ENCODE measurements around the gene ADARB1. TPM values are rescaled to one million over a fixed set of nuclear protein-coding genes. Genes with fewer than 3 reads are reported as not detected.

Gene ADARB1
- total and polyA plus RNA-seq, 2 of the 8 experiments (the other 6 are each of a cell fraction or from before 2014, with no cell fraction given) = 4.7 to 14.9 TPM

DNA sequence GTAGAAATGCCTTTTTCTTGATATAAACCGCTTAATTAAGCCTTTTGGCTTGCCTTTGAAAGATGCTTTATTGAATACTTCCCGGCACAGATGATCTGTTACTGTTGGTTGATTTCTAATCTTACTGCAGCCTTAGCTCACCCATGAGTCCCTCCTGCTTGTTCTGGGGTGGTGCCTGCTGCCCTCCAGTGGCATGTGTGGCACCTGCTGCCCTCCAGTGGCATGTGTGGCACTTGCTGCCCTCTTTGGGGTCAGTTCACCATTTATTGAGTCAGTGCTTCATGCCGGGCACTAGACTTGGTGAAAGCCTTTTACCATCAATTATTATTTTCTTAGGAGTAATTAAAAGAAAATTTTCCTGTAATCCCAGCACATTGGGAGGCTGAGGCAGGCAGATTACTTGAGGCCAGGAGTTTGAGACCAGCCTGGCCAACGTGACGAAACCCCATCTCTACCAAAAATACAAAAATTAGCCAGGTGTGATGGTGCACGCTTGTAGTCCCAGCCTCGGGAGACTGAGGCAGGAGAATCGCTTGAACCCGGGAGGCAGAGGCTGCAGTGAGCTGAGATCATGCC, 54.3 kb downstream of the ADARB1 start:
- no peaks in the 10 kb centered on the region for H3K79me2 ChIP-seq (ENCODE audit: control insufficient read depth in 1 of 2, insufficient read depth in 2 of 2, low read length in 2 of 2)
- H2AFZ ChIP-seq (ENCODE audit: low read length) = no peak overlapping the region
- H2AK5ac ChIP-seq (ENCODE audit: low read depth, low read length) = no peak overlapping the region
- H4K20me1 ChIP-seq (replicated peaks in 1 of 2; ENCODE audit: control insufficient read depth in 1 of 2, insufficient read depth in 2 of 2, low read length in 2 of 2) = peaks cover 2 to 4% of the 10 kb centered on the region in 2 experiments
- H3K4me1 ChIP-seq (replicated peaks in 1 of 4; ENCODE audit: control insufficient read depth in 3 of 4, insufficient read depth in 4 of 4, low read length in 3 of 4) = no peaks in the 10 kb centered on the region
- H2BK120ac ChIP-seq (replicated peaks; ENCODE audit: low read depth, low read length) = no peak overlapping the region
- no peaks in the 10 kb centered on the region for H3K9me3 ChIP-seq (ENCODE audit: insufficient read depth in 2 of 2, low read depth in 1 of 2, low read length in 1 of 2)
- no peak overlapping the region for H2BK5ac ChIP-seq (ENCODE audit: low read depth, low read length)
- no peak overlapping the region for H4K8ac ChIP-seq (ENCODE audit: extremely low read depth, insufficient read depth, low read length)
- DNase-seq (ENCODE audit: low read depth in 1 of 2, low spot score in 2 of 2) = peak; percentile 29 to 64
- CTCF ChIA-PET (ENCODE audit: partially characterized antibody) = interaction anchor here (0.6 to 8.9 kb wide), 41 partner anchors 10 to 330 kb away, joined by 3 to 144 read pairs (median 5); no protein-coding TSS in a partner anchor
- no peak overlapping the region for H3K27ac ChIP-seq (ENCODE audit: low read depth, low read length)
- H3K18ac ChIP-seq (ENCODE audit: extremely low read depth, low read length) = no peak overlapping the region
- H3K79me1 ChIP-seq (ENCODE audit: low read depth, low read length) = no peaks in the 10 kb centered on the region
- no peak overlapping the region for H4K5ac ChIP-seq (ENCODE audit: insufficient read length, low read depth, low read length)
- no peaks in the 10 kb centered on the region for H3K27me3 ChIP-seq (replicated peaks in 1 of 4; ENCODE audit: control insufficient read depth in 3 of 4, extremely low read depth in 1 of 4, insufficient read depth in 3 of 4, low read length in 3 of 4)
- POLR2A ChIA-PET (ENCODE audit: partially characterized antibody) = interaction anchor here (0.8 to 0.9 kb wide), 2 partner anchors 8 to 18 kb away, joined by 3 to 4 read pairs; no protein-coding TSS in a partner anchor
- no peak overlapping the region for H3K4ac ChIP-seq (replicated peaks; ENCODE audit: insufficient read length, low read depth, low read length)
- peak; percentile 7 for FAIRE-seq
- 77% methylated on average over 9 of the region's 9 CpGs; no CpG with 5 or more reads in 1 of the 2 experiments for WGBS, 2 experiments (ENCODE audit: extremely low coverage in 1 of 2, insufficient coverage in 1 of 2, insufficient read length in 1 of 2, insufficient replicate concordance in 2 of 2, low coverage in 1 of 2, low lambda C conversion rate in 2 of 2, missing lambda C conversion rate in 1 of 2)
- H3K14ac ChIP-seq (ENCODE audit: insufficient read length) = no peak overlapping the region
- H3K4me2 ChIP-seq (ENCODE audit: insufficient read depth in 1 of 2, low read depth in 2 of 2, low read length in 2 of 2) = no peak overlapping the region
- no peak overlapping the region for H3K9ac ChIP-seq (replicated peaks in 1 of 4; ENCODE audit: extremely low read depth in 1 of 4, low read depth in 3 of 4, low read length in 3 of 4)
- H2BK15ac ChIP-seq (ENCODE audit: low read length) = no peak overlapping the region
- H3K36me3 ChIP-seq (ENCODE audit: control insufficient read depth in 2 of 4, insufficient read depth in 4 of 4, low read length in 3 of 4) = no peaks in the 10 kb centered on the region
- H4K91ac ChIP-seq (replicated peaks; ENCODE audit: insufficient read length, low read length) = no peak overlapping the region
- no peak overlapping the region for H2BK20ac ChIP-seq (ENCODE audit: low read length)
- H3K56ac ChIP-seq (replicated peaks; ENCODE audit: insufficient read length, low read depth, low read length) = no peak overlapping the region
- no peak overlapping the region for H3K4me3 ChIP-seq (ENCODE audit: extremely low read depth in 1 of 4, insufficient read depth in 2 of 4, low read depth in 3 of 4, low read length in 4 of 4)
- no peaks in the 10 kb centered on the region for H3K23me2 ChIP-seq (ENCODE audit: low read depth, low read length)
- H3K23ac ChIP-seq (ENCODE audit: insufficient read length) = no peak overlapping the region
- H2BK12ac ChIP-seq (ENCODE audit: low read depth, low read length) = no peak overlapping the region
- TF ChIP-seq, protein P1, sequence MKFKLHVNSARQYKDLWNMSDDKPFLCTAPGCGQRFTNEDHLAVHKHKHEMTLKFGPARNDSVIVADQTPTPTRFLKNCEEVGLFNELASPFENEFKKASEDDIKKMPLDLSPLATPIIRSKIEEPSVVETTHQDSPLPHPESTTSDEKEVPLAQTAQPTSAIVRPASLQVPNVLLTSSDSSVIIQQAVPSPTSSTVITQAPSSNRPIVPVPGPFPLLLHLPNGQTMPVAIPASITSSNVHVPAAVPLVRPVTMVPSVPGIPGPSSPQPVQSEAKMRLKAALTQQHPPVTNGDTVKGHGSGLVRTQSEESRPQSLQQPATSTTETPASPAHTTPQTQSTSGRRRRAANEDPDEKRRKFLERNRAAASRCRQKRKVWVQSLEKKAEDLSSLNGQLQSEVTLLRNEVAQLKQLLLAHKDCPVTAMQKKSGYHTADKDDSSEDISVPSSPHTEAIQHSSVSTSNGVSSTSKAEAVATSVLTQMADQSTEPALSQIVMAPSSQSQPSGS (IDR thresholded peaks at IDR 0.05; ENCODE audit: low read length) = no peak
- no peak for TF ChIP-seq SP1 (IDR thresholded peaks at IDR 0.05; ENCODE audit: low read depth, low read length)
- TF ChIP-seq TEAD4 (IDR thresholded peaks at IDR 0.05; ENCODE audit: low read depth, low read length) = 0 out of 2 replicates have a peak, but pooled peaks have one; percentile 18
- TF ChIP-seq, protein P2, sequence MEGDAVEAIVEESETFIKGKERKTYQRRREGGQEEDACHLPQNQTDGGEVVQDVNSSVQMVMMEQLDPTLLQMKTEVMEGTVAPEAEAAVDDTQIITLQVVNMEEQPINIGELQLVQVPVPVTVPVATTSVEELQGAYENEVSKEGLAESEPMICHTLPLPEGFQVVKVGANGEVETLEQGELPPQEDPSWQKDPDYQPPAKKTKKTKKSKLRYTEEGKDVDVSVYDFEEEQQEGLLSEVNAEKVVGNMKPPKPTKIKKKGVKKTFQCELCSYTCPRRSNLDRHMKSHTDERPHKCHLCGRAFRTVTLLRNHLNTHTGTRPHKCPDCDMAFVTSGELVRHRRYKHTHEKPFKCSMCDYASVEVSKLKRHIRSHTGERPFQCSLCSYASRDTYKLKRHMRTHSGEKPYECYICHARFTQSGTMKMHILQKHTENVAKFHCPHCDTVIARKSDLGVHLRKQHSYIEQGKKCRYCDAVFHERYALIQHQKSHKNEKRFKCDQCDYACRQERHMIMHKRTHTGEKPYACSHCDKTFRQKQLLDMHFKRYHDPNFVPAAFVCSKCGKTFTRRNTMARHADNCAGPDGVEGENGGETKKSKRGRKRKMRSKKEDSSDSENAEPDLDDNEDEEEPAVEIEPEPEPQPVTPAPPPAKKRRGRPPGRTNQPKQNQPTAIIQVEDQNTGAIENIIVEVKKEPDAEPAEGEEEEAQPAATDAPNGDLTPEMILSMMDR (IDR thresholded peaks at IDR 0.05; ENCODE audit: control extremely low read depth in 1 of 3, insufficient read depth in 1 of 3, low read depth in 1 of 3, low read length in 3 of 3) = peak; percentile 93 to 99 (median 99)
- TF ChIP-seq SP4 (IDR thresholded peaks at IDR 0.05; ENCODE audit: low read length) = no peak
- TF ChIP-seq SIRT6 (IDR thresholded peaks at IDR 0.05; ENCODE audit: low read length) = no peak
- no peak for TF ChIP-seq EP300 (IDR thresholded peaks at IDR 0.05; ENCODE audit: borderline replicate concordance in 1 of 2, low read depth in 2 of 2, low read length in 2 of 2)
- TF ChIP-seq MAFK (IDR thresholded peaks at IDR 0.05; ENCODE audit: low read depth, low read length) = no peak

All from H1 (cell line).